SK-N-SH (cell line): ENCODE measurements around the gene AMN1. TPM values are rescaled to one million over a fixed set of nuclear protein-coding genes. Genes with fewer than 3 reads are reported as not detected.

Experiments
- CTCF ChIA-PET: fragments of 300-600, 350-600 bp; formaldehyde crosslinking; extraction: SDS; loops from one replicate; lab custom pipeline; 2021; lab: Yijun Ruan, JAX
- POLR2A ChIA-PET: fragments of 350-600 bp; sonication (Branson Sonifier 250); formaldehyde crosslinking; extraction: SDS; loops from one replicate; lab custom pipeline; 2020; ENCODE audit warnings: antibody characterized with exemption, inconsistent platforms; lab: Yijun Ruan, JAX
- DNase-seq: peaks from one replicate; pipeline ENCODE4 v3.0.0; 2012
- H2AFZ ChIP-seq: fragments of 200-600 bp; sonication (generic); 2 replicates; pipeline ENCODE4 v1.8.1; 2016; ENCODE audit warnings: antibody characterized with exemption, mild to moderate bottlenecking, low read depth
- H3F3A ChIP-seq: fragments of 200-600 bp; sonication (generic); replicated peaks from 2 replicates; pipeline ENCODE3; 2016; ENCODE audit warnings: antibody characterized with exemption, mild to moderate bottlenecking; ENCODE audit not compliant: insufficient read depth
- H3K27ac ChIP-seq, 2 experiments: fragments of 200-500 bp in 1 of 2; fragments of 200-600 bp in 1 of 2; sonication (Bioruptor generic) in 1 of 2; sonication (generic), shearing (Covaris generic) in 1 of 2; 2 replicates each; pipeline versions ENCODE4 v1.5.1 to v1.6.1; 2014 to 2016; ENCODE audit warnings: low read depth in 2 of 2, inconsistent platforms in 1 of 2, low read length in 1 of 2, mild to moderate bottlenecking in 1 of 2, mixed read lengths in 1 of 2
- H3K27me3 ChIP-seq: fragments of 200-600 bp; sonication (generic), shearing (Covaris generic); 2 replicates; pipeline ENCODE4 v1.6.1; 2016; ENCODE audit warnings: mixed run types; ENCODE audit not compliant: insufficient read depth
- H3K36me3 ChIP-seq, 2 experiments: fragments of 200-500 bp in 1 of 2; fragments of 200-600 bp in 1 of 2; sonication (Bioruptor generic) in 1 of 2; sonication (generic) in 1 of 2; replicated peaks in 1 of 2; 2 replicates each; pipeline versions ENCODE3 to v1.5.1; 2014 to 2016; ENCODE audit warnings: low read length in 1 of 2, mild to moderate bottlenecking in 1 of 2; ENCODE audit not compliant: insufficient read depth in 2 of 2, control insufficient read depth in 1 of 2
- H3K4me1 ChIP-seq, 2 experiments: fragments of 200-500 bp in 1 of 2; fragments of 200-600 bp in 1 of 2; sonication (Bioruptor generic) in 1 of 2; sonication (generic), shearing (Covaris generic) in 1 of 2; 2 replicates each; pipeline versions ENCODE4 v1.5.1 to v1.6.1; 2014 to 2016; ENCODE audit warnings: low read depth in 1 of 2, low read length in 1 of 2, mixed run types in 1 of 2; ENCODE audit not compliant: insufficient read depth in 2 of 2, control insufficient read depth in 1 of 2
- H3K4me2 ChIP-seq: fragments of 200-600 bp; sonication (generic), shearing (Covaris generic); 2 replicates; pipeline ENCODE4 v1.6.1; 2017; ENCODE audit warnings: mixed run types
- H3K4me3 ChIP-seq, 2 experiments: fragments of 200-500 bp in 1 of 2; fragments of 200-600 bp in 1 of 2; sonication (Bioruptor generic) in 1 of 2; sonication (generic), shearing (Covaris generic) in 1 of 2; 2 replicates each; pipeline versions ENCODE4 v1.5.1 to v1.8.1; 2014 to 2016; ENCODE audit warnings: low read depth in 2 of 2, inconsistent platforms in 1 of 2, low read length in 1 of 2, mild to moderate bottlenecking in 1 of 2, mixed read lengths in 1 of 2, moderate library complexity in 1 of 2
- H3K79me2 ChIP-seq: fragments of 200-600 bp; sonication (generic); 2 replicates; pipeline ENCODE4 v1.8.1; 2017; ENCODE audit warnings: mild to moderate bottlenecking; ENCODE audit not compliant: insufficient read depth
- H3K9ac ChIP-seq: fragments of 200-600 bp; sonication (generic); 2 replicates; pipeline ENCODE4 v1.6.1; 2017; ENCODE audit warnings: mixed run types
- H3K9me2 ChIP-seq: fragments of 200-600 bp; sonication (generic); 2 replicates; pipeline ENCODE4 v1.6.1; 2017; ENCODE audit warnings: mixed run types
- H3K9me3 ChIP-seq: fragments of 200-600 bp; sonication (generic); 2 replicates; pipeline ENCODE4 v1.6.1; 2017; ENCODE audit warnings: mixed run types, mild to moderate bottlenecking, moderate library complexity
- H4K20me1 ChIP-seq: fragments of 200-600 bp; sonication (generic); 2 replicates; pipeline ENCODE4 v1.6.1; 2017; ENCODE audit warnings: mild to moderate bottlenecking, mixed run types; ENCODE audit not compliant: insufficient read depth
- CHD2 ChIP-seq: fragments of 150-350 bp; IDR thresholded peaks from 2 replicates; pipeline ENCODE4 v1.6.1; 2018; ENCODE audit warnings: low read length; ENCODE audit not compliant: partially characterized antibody
- CTCF ChIP-seq: fragments of 200-600 bp; sonication (generic); IDR thresholded peaks from 2 replicates; pipeline ENCODE4 v1.6.1; 2017; ENCODE audit warnings: antibody characterized with exemption, mild to moderate bottlenecking, moderate library complexity
- ELF1 ChIP-seq: IDR thresholded peaks from 2 replicates; pipeline ENCODE4 v1.4.0; 2012
- EP300 ChIP-seq, 2 experiments: IDR thresholded peaks; 2 replicates each; pipeline versions ENCODE4 v1.4.0 to v1.6.1; 2012; ENCODE audit warnings: borderline replicate concordance in 1 of 2, low read depth in 1 of 2, low read length in 1 of 2
- FOXJ3 ChIP-seq: sonication (generic); formaldehyde crosslinking; IDR thresholded peaks from 2 replicates; pipeline ENCODE4 v1.5.1; 2020; ENCODE audit warnings: mild to moderate bottlenecking, missing genetic modification reagents
- GABPA ChIP-seq: IDR thresholded peaks from 2 replicates; pipeline ENCODE4 v1.4.0; 2012; ENCODE audit warnings: low read depth, mild to moderate bottlenecking
- IRF3 ChIP-seq: fragments of 150-350 bp; IDR thresholded peaks from 2 replicates; pipeline ENCODE4 v1.6.1; 2016; ENCODE audit warnings: mild to moderate bottlenecking, low read depth, low read length
- MEF2A ChIP-seq: IDR thresholded peaks from 2 replicates; pipeline ENCODE4 v1.4.0; 2012; ENCODE audit warnings: low read depth, borderline replicate concordance
- MXI1 ChIP-seq: IDR thresholded peaks from 2 replicates; pipeline ENCODE4 v1.6.1; 2012; ENCODE audit warnings: mild to moderate bottlenecking, low read depth, low read length, improper control_type of control experiment
- NFIC ChIP-seq: IDR thresholded peaks from 2 replicates; pipeline ENCODE4 v1.4.0; 2012; ENCODE audit warnings: borderline replicate concordance
- NRF1 ChIP-seq: IDR thresholded peaks from 2 replicates; pipeline ENCODE4 v1.6.1; 2012; ENCODE audit warnings: low read depth, mild to moderate bottlenecking, low read length
- POLR2AphosphoS5 ChIP-seq: IDR thresholded peaks from 2 replicates; pipeline ENCODE4 v1.6.1; 2012; ENCODE audit warnings: low read depth, low read length
- RCOR1 ChIP-seq: fragments of 150-350 bp; IDR thresholded peaks from 2 replicates; pipeline ENCODE4 v1.6.1; 2017; ENCODE audit warnings: antibody characterized with exemption, low read length
- SIN3A ChIP-seq: IDR thresholded peaks from 2 replicates; pipeline ENCODE4 v1.6.1; 2012; ENCODE audit warnings: low read depth, mild to moderate bottlenecking, low read length, moderate library complexity, borderline replicate concordance
- TAF1 ChIP-seq: IDR thresholded peaks from 2 replicates; pipeline ENCODE4 v1.6.1; 2012; ENCODE audit warnings: low read depth, mild to moderate bottlenecking, low read length, moderate library complexity, borderline replicate concordance
- TCF12 ChIP-seq: IDR thresholded peaks from 2 replicates; pipeline ENCODE4 v1.4.0; 2012
- USF1 ChIP-seq: IDR thresholded peaks from 2 replicates; pipeline ENCODE4 v1.4.0; 2012; ENCODE audit warnings: low read depth, borderline replicate concordance
- YY1 ChIP-seq: IDR thresholded peaks from 2 replicates; pipeline ENCODE4 v1.4.0; 2012; ENCODE audit warnings: low read depth, mild to moderate bottlenecking
- ZBTB33 ChIP-seq: IDR thresholded peaks from 2 replicates; pipeline ENCODE4 v1.4.0; 2012; ENCODE audit warnings: low read depth, borderline replicate concordance
- WGBS: methylation state at CpG from one replicate; pipeline ENCODE4 v1.1.6; 2017; ENCODE audit warnings: low lambda C conversion rate; 5-methylcytosine and 5-hydroxymethylcytosine counted together
- polyA plus RNA-seq, 3 experiments: library from polyadenylated mRNA; depleted of rRNA; stranded (reverse); fragments of >200 nt; gene quantifications; 2 replicates each; pipeline ENCODE4 v1.2.3, GENCODE V29; 2012
- TF ChIP-seq, protein P1 (sequence below): IDR thresholded peaks from 2 replicates; pipeline ENCODE4 v1.6.1; 2012; ENCODE audit warnings: mild to moderate bottlenecking, low read depth, low read length, moderate library complexity
- TF ChIP-seq, protein P2 (sequence below): IDR thresholded peaks from 2 replicates; pipeline ENCODE4; 2012

Gene AMN1
- polyA plus RNA-seq, 1 of the 3 experiments (the other 2 are of a cell fraction), result 8.6 TPM

DNA sequence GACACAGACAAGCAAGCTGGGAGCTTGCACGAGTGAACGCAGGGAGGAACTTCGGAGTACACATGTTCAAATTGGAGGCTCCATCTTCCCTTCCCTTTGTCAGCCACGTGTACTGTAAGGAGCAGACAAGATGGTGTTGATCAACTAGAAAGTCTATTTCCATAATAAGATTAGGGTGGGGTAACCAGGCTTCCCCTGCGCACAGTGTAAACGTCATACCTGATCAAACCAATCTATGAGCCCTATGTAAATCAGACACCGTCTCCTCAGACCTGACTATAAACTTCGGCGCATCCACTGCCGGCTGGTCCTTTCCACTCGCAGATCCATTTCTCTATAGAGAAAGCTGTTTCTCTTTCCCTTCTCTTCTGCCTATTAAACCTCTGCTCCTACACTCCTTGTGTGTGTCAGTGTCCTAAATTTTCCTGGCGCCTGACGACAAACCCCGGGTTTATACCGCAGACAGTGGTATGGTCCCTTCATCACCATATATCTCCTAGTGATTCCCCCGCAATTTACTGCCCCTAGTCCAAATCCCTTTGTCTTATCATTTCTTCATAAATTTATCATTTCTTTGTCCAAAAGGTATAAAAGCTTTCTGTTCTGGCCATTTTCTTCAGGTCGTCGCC is 76.8 kb downstream of the AMN1 start:
- H3K9me3 ChIP-seq, result no peaks in the 10 kb centered on the region
- peaks cover 47% of the 10 kb centered on the region for H3K79me2 ChIP-seq
- H3K27me3 ChIP-seq, result no peaks in the 10 kb centered on the region
- DNase-seq, result peak; percentile 71
- H3K4me1 ChIP-seq, result peaks cover 0 to 10% of the 10 kb centered on the region in 2 experiments; a peak in 2 of 4 replicates
- CTCF ChIA-PET, result interaction anchor here (1.0 to 2.9 kb wide), 16 partner anchors 10 to 1020 kb away, joined by 3 to 32 read pairs (median 4); no protein-coding TSS in a partner anchor
- H3K4me3 ChIP-seq, result peak overlapping the region; percentile 51 to 81
- 27% methylated on average over 18 of the region's 18 CpGs for WGBS
- H2AFZ ChIP-seq, result peak overlapping the region; percentile 92
- peak overlapping the region; percentile 76 to 92 for H3K27ac ChIP-seq
- peak overlapping the region; percentile 81 for H3K9ac ChIP-seq
- H3K9me2 ChIP-seq, result no peaks in the 10 kb centered on the region
- H3K36me3 ChIP-seq, result peaks cover 0 to 3% of the 10 kb centered on the region in 2 experiments
- POLR2A ChIA-PET, result interaction anchor here (1.7 kb wide), 1 partner anchor 308 kb away, joined by 5 read pairs; the partner anchor contains the start of gene RESF1
- H3K4me2 ChIP-seq, result peak overlapping the region; percentile 83
- peaks cover 7% of the 10 kb centered on the region for H3F3A ChIP-seq
- H4K20me1 ChIP-seq, result no peaks in the 10 kb centered on the region
- TF ChIP-seq TAF1 (peak; percentile 89), NRF1 (peak; percentile 60), YY1 (peak; percentile 85; the same call in 1 of the 2 replicates), ELF1 (no peak), MXI1 (peak; percentile 100), CTCF (no peak), RCOR1 (0 out of 2 replicates have a peak, but pooled peaks have one; percentile 25), FOXJ3 (CRISPR knock-in tag) (no peak), ZBTB33 (no peak), GABPA (no peak), POLR2AphosphoS5 (peak; percentile 94), SIN3A (peak; percentile 88), TCF12 (peak; percentile 16; the same call in 1 of the 2 replicates), NFIC (no peak), MEF2A (no peak), EP300 (IDR thresholded peaks at IDR 0.05; ENCODE audit: borderline replicate concordance in 1 of 2, low read depth in 1 of 2, low read length in 1 of 2) (0 out of 4 replicates have a peak, but pooled peaks of 1 of the 2 experiments have one; percentile 16), USF1 (no peak), IRF3 (no peak), CHD2 (peak; percentile 19)
- TF ChIP-seq, protein P1, sequence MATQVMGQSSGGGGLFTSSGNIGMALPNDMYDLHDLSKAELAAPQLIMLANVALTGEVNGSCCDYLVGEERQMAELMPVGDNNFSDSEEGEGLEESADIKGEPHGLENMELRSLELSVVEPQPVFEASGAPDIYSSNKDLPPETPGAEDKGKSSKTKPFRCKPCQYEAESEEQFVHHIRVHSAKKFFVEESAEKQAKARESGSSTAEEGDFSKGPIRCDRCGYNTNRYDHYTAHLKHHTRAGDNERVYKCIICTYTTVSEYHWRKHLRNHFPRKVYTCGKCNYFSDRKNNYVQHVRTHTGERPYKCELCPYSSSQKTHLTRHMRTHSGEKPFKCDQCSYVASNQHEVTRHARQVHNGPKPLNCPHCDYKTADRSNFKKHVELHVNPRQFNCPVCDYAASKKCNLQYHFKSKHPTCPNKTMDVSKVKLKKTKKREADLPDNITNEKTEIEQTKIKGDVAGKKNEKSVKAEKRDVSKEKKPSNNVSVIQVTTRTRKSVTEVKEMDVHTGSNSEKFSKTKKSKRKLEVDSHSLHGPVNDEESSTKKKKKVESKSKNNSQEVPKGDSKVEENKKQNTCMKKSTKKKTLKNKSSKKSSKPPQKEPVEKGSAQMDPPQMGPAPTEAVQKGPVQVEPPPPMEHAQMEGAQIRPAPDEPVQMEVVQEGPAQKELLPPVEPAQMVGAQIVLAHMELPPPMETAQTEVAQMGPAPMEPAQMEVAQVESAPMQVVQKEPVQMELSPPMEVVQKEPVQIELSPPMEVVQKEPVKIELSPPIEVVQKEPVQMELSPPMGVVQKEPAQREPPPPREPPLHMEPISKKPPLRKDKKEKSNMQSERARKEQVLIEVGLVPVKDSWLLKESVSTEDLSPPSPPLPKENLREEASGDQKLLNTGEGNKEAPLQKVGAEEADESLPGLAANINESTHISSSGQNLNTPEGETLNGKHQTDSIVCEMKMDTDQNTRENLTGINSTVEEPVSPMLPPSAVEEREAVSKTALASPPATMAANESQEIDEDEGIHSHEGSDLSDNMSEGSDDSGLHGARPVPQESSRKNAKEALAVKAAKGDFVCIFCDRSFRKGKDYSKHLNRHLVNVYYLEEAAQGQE, result no peak
- TF ChIP-seq, protein P2, sequence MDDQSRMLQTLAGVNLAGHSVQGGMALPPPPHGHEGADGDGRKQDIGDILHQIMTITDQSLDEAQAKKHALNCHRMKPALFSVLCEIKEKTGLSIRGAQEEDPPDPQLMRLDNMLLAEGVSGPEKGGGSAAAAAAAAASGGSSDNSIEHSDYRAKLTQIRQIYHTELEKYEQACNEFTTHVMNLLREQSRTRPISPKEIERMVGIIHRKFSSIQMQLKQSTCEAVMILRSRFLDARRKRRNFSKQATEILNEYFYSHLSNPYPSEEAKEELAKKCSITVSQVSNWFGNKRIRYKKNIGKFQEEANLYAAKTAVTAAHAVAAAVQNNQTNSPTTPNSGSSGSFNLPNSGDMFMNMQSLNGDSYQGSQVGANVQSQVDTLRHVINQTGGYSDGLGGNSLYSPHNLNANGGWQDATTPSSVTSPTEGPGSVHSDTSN, result no peak
